ENCODE measurements around the gene FAM163B. TPM values are rescaled to one million over a fixed set of nuclear protein-coding genes. Genes with fewer than 3 reads are reported as not detected.

The FAM163B gene
- total RNA-seq, 2 donors from 2014 or later, result not detected

DNA sequence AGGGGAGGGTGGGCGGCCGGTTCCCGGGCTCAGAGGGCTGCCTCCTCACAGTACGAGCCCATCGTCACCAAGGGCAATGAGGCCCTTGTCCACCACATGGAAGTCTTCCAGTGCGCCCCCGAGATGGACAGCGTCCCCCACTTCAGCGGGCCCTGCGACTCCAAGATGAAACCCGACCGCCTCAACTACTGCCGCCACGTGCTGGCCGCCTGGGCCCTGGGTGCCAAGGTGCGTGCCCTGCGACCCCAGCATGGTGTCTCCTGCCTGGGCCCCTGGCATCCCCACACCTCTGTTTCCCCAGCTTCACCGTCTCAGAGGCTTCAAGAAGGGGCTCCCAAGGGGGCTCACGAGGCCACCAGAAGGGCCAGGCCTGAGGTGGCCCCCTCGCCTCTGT lies 34.2 kb upstream of the FAM163B start:
- Mint-ChIP-seq H3K4me3 (no peak overlapping the region), H3K36me3 (ENCODE audit: low read depth) (no peaks in the 10 kb centered on the region), H3K9me3 (no peaks in the 10 kb centered on the region), H3K27me3 (ENCODE audit: insufficient read depth) (no peaks in the 10 kb centered on the region), H3K4me1 (no peaks in the 10 kb centered on the region), H3K27ac (no peak overlapping the region)
- WGBS, 2 experiments (ENCODE audit: insufficient coverage in 1 of 2, insufficient read length in 1 of 2), result 92 to 93% methylated on average over 5 to 20 of the region's 20 CpGs
- no peaks in the 10 kb centered on the region for H3K4me1 ChIP-seq (ENCODE audit: control insufficient read depth, insufficient read depth, low read length)
- H3K9me3 ChIP-seq (ENCODE audit: control insufficient read depth, low read length), result no peaks in the 10 kb centered on the region
- no peaks in the 10 kb centered on the region for H3K36me3 ChIP-seq (ENCODE audit: control insufficient read depth, insufficient read depth, low read length)
- no peak for DNase-seq
- no peak overlapping the region for H3K27ac ChIP-seq (ENCODE audit: low read depth, low read length)
- no peak overlapping the region for H3K4me3 ChIP-seq (ENCODE audit: low read length)
- H3K9ac ChIP-seq (ENCODE audit: extremely low read depth, low read length, poor library complexity, severe bottlenecking), result no peak overlapping the region
- H3K27me3 ChIP-seq (ENCODE audit: control insufficient read depth, insufficient read depth, low read length, poor library complexity, severe bottlenecking), result no peaks in the 10 kb centered on the region
- TF ChIP-seq, protein P1, sequence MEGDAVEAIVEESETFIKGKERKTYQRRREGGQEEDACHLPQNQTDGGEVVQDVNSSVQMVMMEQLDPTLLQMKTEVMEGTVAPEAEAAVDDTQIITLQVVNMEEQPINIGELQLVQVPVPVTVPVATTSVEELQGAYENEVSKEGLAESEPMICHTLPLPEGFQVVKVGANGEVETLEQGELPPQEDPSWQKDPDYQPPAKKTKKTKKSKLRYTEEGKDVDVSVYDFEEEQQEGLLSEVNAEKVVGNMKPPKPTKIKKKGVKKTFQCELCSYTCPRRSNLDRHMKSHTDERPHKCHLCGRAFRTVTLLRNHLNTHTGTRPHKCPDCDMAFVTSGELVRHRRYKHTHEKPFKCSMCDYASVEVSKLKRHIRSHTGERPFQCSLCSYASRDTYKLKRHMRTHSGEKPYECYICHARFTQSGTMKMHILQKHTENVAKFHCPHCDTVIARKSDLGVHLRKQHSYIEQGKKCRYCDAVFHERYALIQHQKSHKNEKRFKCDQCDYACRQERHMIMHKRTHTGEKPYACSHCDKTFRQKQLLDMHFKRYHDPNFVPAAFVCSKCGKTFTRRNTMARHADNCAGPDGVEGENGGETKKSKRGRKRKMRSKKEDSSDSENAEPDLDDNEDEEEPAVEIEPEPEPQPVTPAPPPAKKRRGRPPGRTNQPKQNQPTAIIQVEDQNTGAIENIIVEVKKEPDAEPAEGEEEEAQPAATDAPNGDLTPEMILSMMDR (conservative IDR thresholded peaks at IDR 0.05), result no peak

DNA sequence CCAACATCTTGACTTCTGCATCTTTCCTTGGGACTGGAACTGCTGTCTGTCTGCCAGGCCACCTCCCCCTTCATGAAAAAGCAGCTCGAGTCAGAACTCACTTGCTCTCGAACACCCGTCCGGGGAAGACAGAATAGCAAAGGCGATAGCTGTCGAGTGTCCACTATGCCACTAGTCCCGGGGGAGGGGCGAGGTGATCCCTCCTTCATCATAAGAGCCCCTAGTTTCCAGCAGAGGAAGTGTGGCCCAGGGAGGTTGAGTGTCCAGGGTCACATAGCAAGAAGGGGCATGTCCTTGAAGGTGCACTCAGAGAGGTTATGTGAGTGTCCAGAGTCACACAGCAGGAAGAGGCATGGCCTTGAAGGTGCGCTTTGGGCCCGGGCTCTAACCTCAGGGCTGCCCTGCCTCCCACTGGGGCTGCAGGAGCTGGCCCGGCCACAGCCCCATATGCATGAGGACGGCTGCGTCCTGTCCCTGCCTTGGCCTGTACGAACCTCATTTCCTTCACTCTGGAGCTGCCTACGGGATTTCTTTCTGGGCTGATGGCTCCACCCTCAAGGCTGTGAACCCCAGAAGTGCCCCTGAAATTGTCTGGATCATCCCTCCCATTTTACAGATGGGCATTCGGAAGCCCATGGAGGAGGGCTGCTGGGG lies 33.6 kb upstream of the FAM163B start:
- Mint-ChIP-seq H3K4me1 (no peaks in the 10 kb centered on the region), H3K36me3 (ENCODE audit: low read depth) (no peaks in the 10 kb centered on the region), H3K4me3 (no peak overlapping the region), H3K27me3 (ENCODE audit: insufficient read depth) (no peaks in the 10 kb centered on the region), H3K27ac (no peak overlapping the region), H3K9me3 (no peaks in the 10 kb centered on the region)
- no peak overlapping the region for H3K4me3 ChIP-seq (ENCODE audit: low read length)
- H3K27me3 ChIP-seq (ENCODE audit: control insufficient read depth, insufficient read depth, low read length, poor library complexity, severe bottlenecking), result no peaks in the 10 kb centered on the region
- WGBS, 2 experiments (ENCODE audit: insufficient coverage in 1 of 2, insufficient read length in 1 of 2), result 90 to 92% methylated on average over 15 to 16 of the region's 16 CpGs
- H3K27ac ChIP-seq (ENCODE audit: low read depth, low read length), result no peak overlapping the region
- no peak overlapping the region for H3K9ac ChIP-seq (ENCODE audit: extremely low read depth, low read length, poor library complexity, severe bottlenecking)
- DNase-seq, result no peak
- TF ChIP-seq, protein P1 (conservative IDR thresholded peaks at IDR 0.05), result no peak
- H3K4me1 ChIP-seq (ENCODE audit: control insufficient read depth, insufficient read depth, low read length), result no peaks in the 10 kb centered on the region
- H3K9me3 ChIP-seq (ENCODE audit: control insufficient read depth, low read length), result no peaks in the 10 kb centered on the region
- H3K36me3 ChIP-seq (ENCODE audit: control insufficient read depth, insufficient read depth, low read length), result no peaks in the 10 kb centered on the region

DNA sequence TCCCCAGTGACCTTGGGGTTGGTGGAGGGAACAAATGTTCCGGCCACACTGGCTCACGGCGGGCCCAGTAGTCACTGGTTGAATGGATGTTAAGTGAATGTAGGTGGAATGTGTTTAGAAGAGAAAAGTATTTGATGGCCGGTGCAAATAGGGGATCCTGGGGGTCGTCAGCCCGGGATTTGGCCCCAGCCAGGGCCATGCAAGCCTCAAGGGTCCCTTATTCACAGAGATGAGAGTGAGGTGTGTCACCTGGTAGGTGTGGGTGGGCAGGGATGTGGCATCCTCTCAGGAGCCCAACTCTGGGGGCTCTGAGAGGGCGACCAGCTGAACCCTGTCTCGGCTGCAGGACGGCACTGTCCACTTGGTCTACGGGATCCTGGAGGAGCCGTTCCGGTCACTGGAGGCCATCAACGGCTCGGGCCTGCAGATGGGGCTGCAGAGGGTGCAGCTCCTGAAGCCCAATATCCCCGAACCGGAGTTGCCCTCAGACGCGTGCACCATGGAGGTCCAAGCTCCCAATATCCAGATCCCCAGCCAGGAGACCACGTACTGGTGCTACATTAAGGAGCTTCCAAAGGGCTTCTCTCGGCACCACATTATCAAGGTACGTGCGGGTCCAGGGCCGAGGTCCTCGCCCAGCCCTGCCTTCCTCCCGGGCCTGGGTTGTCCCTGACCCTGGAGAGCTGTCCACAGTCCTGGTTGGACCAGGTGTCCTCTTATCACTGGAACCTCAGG lies 32.8 kb upstream of the FAM163B start:
- 89 to 94% methylated on average over 19 to 25 of the region's 25 CpGs for WGBS, 2 experiments (ENCODE audit: insufficient coverage in 1 of 2, insufficient read length in 1 of 2)
- no peak for DNase-seq
- Histone ChIP-seq H3K27ac (ENCODE audit: low read depth, low read length) (no peak overlapping the region), H3K9me3 (ENCODE audit: control insufficient read depth, low read length) (no peaks in the 10 kb centered on the region), H3K36me3 (ENCODE audit: control insufficient read depth, insufficient read depth, low read length) (no peaks in the 10 kb centered on the region), H3K4me3 (ENCODE audit: low read length) (no peak overlapping the region), H3K27me3 (ENCODE audit: control insufficient read depth, insufficient read depth, low read length, poor library complexity, severe bottlenecking) (no peaks in the 10 kb centered on the region), H3K4me1 (ENCODE audit: control insufficient read depth, insufficient read depth, low read length) (no peaks in the 10 kb centered on the region), H3K9ac (ENCODE audit: extremely low read depth, low read length, poor library complexity, severe bottlenecking) (no peak overlapping the region)
- TF ChIP-seq, protein P1 (conservative IDR thresholded peaks at IDR 0.05), result no peak
- Mint-ChIP-seq H3K4me1 (no peaks in the 10 kb centered on the region), H3K4me3 (no peak overlapping the region), H3K27ac (no peak overlapping the region), H3K36me3 (ENCODE audit: low read depth) (no peaks in the 10 kb centered on the region), H3K9me3 (no peaks in the 10 kb centered on the region), H3K27me3 (ENCODE audit: insufficient read depth) (no peaks in the 10 kb centered on the region)

Data from endodermal cell (in vitro differentiated cells).